ENCODE data around the gene NUFIP1.
"Not testable (repeated sequence)": the region's sequence is repeated elsewhere in the genome, so short reads cannot be mapped to it uniquely, and the experiment has no call there.

Gene NUFIP1

GRCh38 chr13:44989071-44989889 is at the start of gene NUFIP1, which contains the start of gene GPALPP1:
TSS of gene NUFIP1 (minus strand) at chr13:44989471. CDS start at chr13:44989436, 35 bp downstream.
TSS of gene GPALPP1 (plus strand) at chr13:44989538. CDS start at chr13:44989655, 117 bp downstream.
- H3K27ac ChIP-seq, result peak within 1 kb of the TSS; percentile 80
- no peak for TF ChIP-seq CTCF (conservative IDR thresholded peaks at IDR 0.05)

GRCh38 chr13:45036206-45036605 is 46.9 kb upstream of the NUFIP1 start:
- H3K27ac ChIP-seq, result no peak overlapping the region
- TF ChIP-seq CTCF (conservative IDR thresholded peaks at IDR 0.05), result no peak

- H3K27ac ChIP-seq, result no peak overlapping the region
- no peak for TF ChIP-seq CTCF (conservative IDR thresholded peaks at IDR 0.05)
Observed at GRCh38 chr13:45034342-45034741, 45.1 kb upstream of the NUFIP1 start.

- TF ChIP-seq CTCF (conservative IDR thresholded peaks at IDR 0.05), result no peak
- H3K27ac ChIP-seq, result no peak overlapping the region
Observed at GRCh38 chr13:45024847-45025246, 35.6 kb upstream of the NUFIP1 start.

GRCh38 chr13:45021250-45021649 is 32.0 kb upstream of the NUFIP1 start:
- TF ChIP-seq CTCF (conservative IDR thresholded peaks at IDR 0.05), result no peak
- no peak overlapping the region for H3K27ac ChIP-seq

GRCh38 chr13:45019981-45020380 is 30.7 kb upstream of the NUFIP1 start:
- not testable (repeated sequence) for H3K27ac ChIP-seq

GRCh38 chr13:45016792-45017425 is 27.6 kb upstream of the NUFIP1 start:
- no peak for TF ChIP-seq CTCF (conservative IDR thresholded peaks at IDR 0.05)
- H3K27ac ChIP-seq, result no peak overlapping the region

GRCh38 chr13:45015300-45015699 is 26.0 kb upstream of the NUFIP1 start:
- H3K27ac ChIP-seq, result no peak overlapping the region
- no peak for TF ChIP-seq CTCF (conservative IDR thresholded peaks at IDR 0.05)
